Erythroblast (primary cell): ENCODE measurements around the gene ISY1.

Experiments
- GATA1 ChIP-seq: IDR thresholded peaks from 2 replicates; pipeline ENCODE4 v1.6.1; 2011; ENCODE audit warnings: low read depth, mild to moderate bottlenecking, control low read depth, low read length, moderate library complexity
- POLR2A ChIP-seq: IDR thresholded peaks from 2 replicates; pipeline ENCODE4 v1.6.1; 2011; ENCODE audit warnings: mild to moderate bottlenecking, low read length

DNA sequence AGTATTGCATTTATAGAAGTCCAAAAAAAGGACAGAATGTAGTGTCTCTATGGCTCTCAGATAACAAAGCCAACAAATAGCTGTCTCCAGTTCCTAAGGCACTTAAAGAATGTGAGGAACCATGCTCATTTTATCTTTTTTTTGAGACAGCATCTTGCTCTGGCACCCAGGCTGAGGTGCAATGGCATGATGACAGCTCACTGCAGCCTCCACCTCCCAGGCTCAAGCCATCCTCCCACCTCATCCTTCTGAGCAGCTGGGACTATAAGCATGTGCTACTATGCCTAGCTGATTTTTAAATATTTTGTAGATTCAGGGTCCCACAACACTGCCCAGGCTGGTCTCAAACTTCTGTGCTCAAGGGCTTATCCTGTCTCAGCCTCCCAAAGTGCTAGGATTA is 16.1 kb downstream of the ISY1 start:
- TF ChIP-seq POLR2A (no peak), GATA1 (no peak)
